ENCODE measurements around the gene TAPT1. TPM values are rescaled to one million over a fixed set of nuclear protein-coding genes. Genes with fewer than 3 reads are reported as not detected.

The TAPT1 gene
- total and polyA plus RNA-seq, 9 of the 15 experiments (the other 6 are each of a cell fraction or from before 2014, with no cell fraction given), result 1.6 to 36.7 (median 20.7) TPM

DNA sequence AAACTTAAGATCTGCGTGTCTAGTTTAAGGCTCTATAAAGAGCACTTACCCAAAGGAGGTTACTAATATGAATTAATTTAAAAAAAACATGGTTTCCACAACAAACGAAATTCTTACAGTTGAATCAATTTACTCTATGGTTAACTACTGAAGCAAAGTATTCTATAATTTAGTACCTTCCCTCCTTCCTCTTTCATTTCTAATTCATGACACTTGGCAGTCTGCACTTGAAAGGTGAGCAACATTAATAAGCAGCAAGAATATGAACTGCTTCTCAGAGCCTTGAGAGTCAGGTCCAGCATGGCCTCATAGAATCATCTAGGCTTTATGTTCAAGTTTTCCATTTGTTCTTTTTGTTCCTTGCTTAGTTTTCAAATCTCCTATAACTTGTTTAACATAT lies 42.7 kb downstream of the TAPT1 start:
- H3K27me3 ChIP-seq (ENCODE audit: control insufficient read depth in 2 of 2, insufficient read depth in 2 of 2, low read length in 2 of 2), result no peaks in the 10 kb centered on the region
- no peak overlapping the region for H3K4me3 ChIP-seq
- ChIA-PET POLR2A (interaction anchor here (0.6 to 1.2 kb wide), 2 partner anchors 20 to 173 kb away, joined by 3 read pairs; no protein-coding TSS in a partner anchor), CTCF (ENCODE audit: low intra/inter-chr PET ratio) (no interaction called here)
- in situ Hi-C loops (cut with MboI) (no loop called here), intact Hi-C loops (cut with micrococcal nuclease) (no loop called here)
- FAIRE-seq (no peak), ATAC-seq (no peak), DNase-seq (ENCODE audit: extremely low read depth in 1 of 4, low spot score in 3 of 4) (no peak)
- no peak overlapping the region for H3K4me2 ChIP-seq (ENCODE audit: insufficient read depth, low read length)
- no peak overlapping the region for H3K27ac ChIP-seq (ENCODE audit: extremely low read depth, low read depth, low read length)
- no peaks in the 10 kb centered on the region for H3K9me1 ChIP-seq (ENCODE audit: control insufficient read depth, insufficient read depth, low read length)
- no peaks in the 10 kb centered on the region for H3K9me3 ChIP-seq (replicated peaks; ENCODE audit: control insufficient read depth, insufficient read depth, low read depth, low read length)
- no TSS peak for BruUV-seq (replicated peaks)
- no peak overlapping the region for H3K9ac ChIP-seq (ENCODE audit: insufficient read depth in 1 of 2, low read depth in 2 of 2, low read length in 2 of 2)
- H2AFZ ChIP-seq (ENCODE audit: low read depth, low read length), result no peak overlapping the region
- WGBS (ENCODE audit: insufficient coverage, low coverage, missing lambda C conversion rate), result 51% methylated on average over 2 of the region's 2 CpGs
- peaks cover 51% of the 10 kb centered on the region; the same call in 2 of the 3 replicates for H3K36me3 ChIP-seq (ENCODE audit: control insufficient read depth, insufficient read depth, low read length)
- TF ChIP-seq MCM3 (IDR thresholded peaks at IDR 0.05) (no peak), EHMT2 (IDR thresholded peaks at IDR 0.05) (no peak), MIER1 (IDR thresholded peaks at IDR 0.05; ENCODE audit: low read depth) (no peak)
- TF ChIP-seq, protein P1, sequence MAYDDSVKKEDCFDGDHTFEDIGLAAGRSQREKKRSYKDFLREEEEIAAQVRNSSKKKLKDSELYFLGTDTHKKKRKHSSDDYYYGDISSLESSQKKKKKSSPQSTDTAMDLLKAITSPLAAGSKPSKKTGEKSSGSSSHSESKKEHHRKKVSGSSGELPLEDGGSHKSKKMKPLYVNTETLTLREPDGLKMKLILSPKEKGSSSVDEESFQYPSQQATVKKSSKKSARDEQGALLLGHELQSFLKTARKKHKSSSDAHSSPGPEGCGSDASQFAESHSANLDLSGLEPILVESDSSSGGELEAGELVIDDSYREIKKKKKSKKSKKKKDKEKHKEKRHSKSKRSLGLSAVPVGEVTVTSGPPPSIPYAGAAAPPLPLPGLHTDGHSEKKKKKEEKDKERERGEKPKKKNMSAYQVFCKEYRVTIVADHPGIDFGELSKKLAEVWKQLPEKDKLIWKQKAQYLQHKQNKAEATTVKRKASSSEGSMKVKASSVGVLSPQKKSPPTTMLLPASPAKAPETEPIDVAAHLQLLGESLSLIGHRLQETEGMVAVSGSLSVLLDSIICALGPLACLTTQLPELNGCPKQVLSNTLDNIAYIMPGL (CRISPR knock-in tag; IDR thresholded peaks at IDR 0.05), result no peak
- no peaks in the 10 kb centered on the region for H4K20me1 ChIP-seq (replicated peaks; ENCODE audit: control insufficient read depth, insufficient read depth, low read length)
- no peaks in the 10 kb centered on the region for H3K4me1 ChIP-seq (replicated peaks in 1 of 2; ENCODE audit: control insufficient read depth in 2 of 2, insufficient read depth in 2 of 2, low read length in 2 of 2)
- H3K79me2 ChIP-seq (ENCODE audit: control insufficient read depth, insufficient read depth, low read length), result no peaks in the 10 kb centered on the region

DNA sequence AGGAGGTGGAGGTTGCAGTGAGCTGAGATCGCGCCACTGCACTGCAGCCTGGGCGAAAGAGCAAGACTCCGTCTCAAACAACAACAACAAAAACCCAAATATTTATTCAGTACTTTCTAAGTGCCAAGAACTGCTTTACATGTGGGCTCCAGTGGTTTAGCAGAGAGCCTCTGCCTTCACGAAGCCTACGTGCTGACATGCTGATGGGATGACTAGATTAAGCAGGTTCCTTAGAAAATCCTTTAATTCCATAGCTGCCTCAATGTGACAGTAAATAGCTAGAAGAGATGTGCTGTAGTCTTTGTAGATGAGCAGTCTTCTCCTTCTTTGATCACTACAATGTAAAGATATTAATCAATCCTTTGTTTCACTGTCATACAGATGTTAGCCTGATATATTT lies 49.6 kb downstream of the TAPT1 start:
- POLR2A ChIA-PET, result interaction anchor here (0.9 kb wide), 1 partner anchor 16 kb away, joined by 3 read pairs; no protein-coding TSS in a partner anchor
- Histone ChIP-seq H3K27me3 (ENCODE audit: control insufficient read depth in 2 of 2, insufficient read depth in 2 of 2, low read length in 2 of 2) (no peaks in the 10 kb centered on the region), H3K4me3 (no peak overlapping the region), H3K36me3 (ENCODE audit: control insufficient read depth, insufficient read depth, low read length) (peaks cover 55% of the 10 kb centered on the region), H4K20me1 (replicated peaks; ENCODE audit: control insufficient read depth, insufficient read depth, low read length) (no peaks in the 10 kb centered on the region), H3K9ac (ENCODE audit: insufficient read depth in 1 of 2, low read depth in 2 of 2, low read length in 2 of 2) (no peak overlapping the region), H3K4me2 (ENCODE audit: insufficient read depth, low read length) (no peak overlapping the region), H3K9me3 (replicated peaks; ENCODE audit: control insufficient read depth, insufficient read depth, low read depth, low read length) (no peaks in the 10 kb centered on the region), H3K79me2 (ENCODE audit: control insufficient read depth, insufficient read depth, low read length) (no peaks in the 10 kb centered on the region), H3K27ac (ENCODE audit: extremely low read depth, low read depth, low read length) (no peak overlapping the region), H3K4me1 (replicated peaks in 1 of 2; ENCODE audit: control insufficient read depth in 2 of 2, insufficient read depth in 2 of 2, low read length in 2 of 2) (no peaks in the 10 kb centered on the region), H3K9me1 (ENCODE audit: control insufficient read depth, insufficient read depth, low read length) (no peaks in the 10 kb centered on the region), H2AFZ (ENCODE audit: low read depth, low read length) (no peak overlapping the region)
- ATAC-seq (no peak), DNase-seq (ENCODE audit: extremely low read depth in 1 of 4, low spot score in 3 of 4) (no peak), FAIRE-seq (no peak)
- 87% methylated on average over 6 of the region's 6 CpGs for WGBS (ENCODE audit: insufficient coverage, low coverage, missing lambda C conversion rate)
- intact Hi-C loops (cut with micrococcal nuclease), result no loop called here
- in situ Hi-C loops (cut with MboI), result no loop called here
- CTCF ChIA-PET (ENCODE audit: low intra/inter-chr PET ratio), result no interaction called here
- BruUV-seq (replicated peaks), result no TSS peak
- TF ChIP-seq NUFIP1 (IDR thresholded peaks at IDR 0.05; ENCODE audit: partially characterized antibody), result no peak
- no peak for TF ChIP-seq KAT7 (CRISPR knock-in tag; IDR thresholded peaks at IDR 0.05; ENCODE audit: borderline replicate concordance)
- TF ChIP-seq ZNF384 (IDR thresholded peaks at IDR 0.05; ENCODE audit: low read depth, low read length), result no peak
- TF ChIP-seq, protein P2, sequence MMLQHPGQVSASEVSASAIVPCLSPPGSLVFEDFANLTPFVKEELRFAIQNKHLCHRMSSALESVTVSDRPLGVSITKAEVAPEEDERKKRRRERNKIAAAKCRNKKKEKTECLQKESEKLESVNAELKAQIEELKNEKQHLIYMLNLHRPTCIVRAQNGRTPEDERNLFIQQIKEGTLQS (IDR thresholded peaks at IDR 0.05), result no peak
- TF ChIP-seq, protein P2 (CRISPR knock-in tag; conservative IDR thresholded peaks at IDR 0.05), result no peak
- no peak for TF ChIP-seq NR4A1 (CRISPR knock-in tag; IDR thresholded peaks at IDR 0.05)
- TF ChIP-seq NR4A1 (tag; IDR thresholded peaks at IDR 0.05), result no peak
- no peak for TF ChIP-seq GATAD2A (IDR thresholded peaks at IDR 0.05)
- TF ChIP-seq, protein P3, sequence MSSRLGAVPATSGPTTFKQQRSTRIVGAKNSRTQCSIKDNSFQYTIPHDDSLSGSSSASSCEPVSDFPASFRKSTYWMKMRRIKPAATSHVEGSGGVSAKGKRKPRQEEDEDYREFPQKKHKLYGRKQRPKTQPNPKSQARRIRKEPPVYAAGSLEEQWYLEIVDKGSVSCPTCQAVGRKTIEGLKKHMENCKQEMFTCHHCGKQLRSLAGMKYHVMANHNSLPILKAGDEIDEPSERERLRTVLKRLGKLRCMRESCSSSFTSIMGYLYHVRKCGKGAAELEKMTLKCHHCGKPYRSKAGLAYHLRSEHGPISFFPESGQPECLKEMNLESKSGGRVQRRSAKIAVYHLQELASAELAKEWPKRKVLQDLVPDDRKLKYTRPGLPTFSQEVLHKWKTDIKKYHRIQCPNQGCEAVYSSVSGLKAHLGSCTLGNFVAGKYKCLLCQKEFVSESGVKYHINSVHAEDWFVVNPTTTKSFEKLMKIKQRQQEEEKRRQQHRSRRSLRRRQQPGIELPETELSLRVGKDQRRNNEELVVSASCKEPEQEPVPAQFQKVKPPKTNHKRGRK (tag; IDR thresholded peaks at IDR 0.05), result no peak

Measured in K562 (cell line).